NCI-H146 treated with DMSO at 0.1 percent for 48 hours (cell line): Measurements from ENCODE around the gene CMPK1.
"Not testable (repeated sequence)": the region's sequence is repeated elsewhere in the genome, so short reads cannot be mapped to it uniquely, and the experiment has no call there.

Source experiments
- DNase-seq: peaks from one replicate; lab custom pipeline; 2025; ENCODE audit not compliant: unreplicated experiment; lab: John Stamatoyannopoulos, UW

Gene CMPK1

GRCh38 chr1:47337350-47337749 is 3.8 kb downstream of the CMPK1 start:
- no peak for DNase-seq

GRCh38 chr1:47338249-47339077 is 4.9 kb downstream of the CMPK1 start:
- no peak for DNase-seq

GRCh38 chr1:47340227-47340626 is 6.6 kb downstream of the CMPK1 start:
- no peak for DNase-seq

GRCh38 chr1:47346979-47347378 is 13.4 kb downstream of the CMPK1 start:
- not testable (repeated sequence) for DNase-seq

GRCh38 chr1:47347735-47348134 is 14.1 kb downstream of the CMPK1 start:
- DNase-seq: no peak

- no peak for DNase-seq
Observed at GRCh38 chr1:47348246-47348645, 14.7 kb downstream of the CMPK1 start.

GRCh38 chr1:47351305-47351704 is 17.7 kb downstream of the CMPK1 start:
- DNase-seq: no peak

GRCh38 chr1:47361380-47361779 is 27.8 kb downstream of the CMPK1 start:
- no peak for DNase-seq

GRCh38 chr1:47362828-47363227 is 29.2 kb downstream of the CMPK1 start:
- no peak for DNase-seq

- no peak for DNase-seq
Observed at GRCh38 chr1:47367651-47368050, 34.1 kb downstream of the CMPK1 start.

- no peak for DNase-seq
Observed at GRCh38 chr1:47371016-47371517, 37.5 kb downstream of the CMPK1 start.

- no peak for DNase-seq
Observed at GRCh38 chr1:47374501-47374900, 40.9 kb downstream of the CMPK1 start.

GRCh38 chr1:47378147-47378546 is 44.6 kb downstream of the CMPK1 start:
- DNase-seq: no peak

GRCh38 chr1:47380699-47381098 is 47.1 kb downstream of the CMPK1 start:
- no peak for DNase-seq

- no peak for DNase-seq
Observed at GRCh38 chr1:47382399-47382983, 48.9 kb downstream of the CMPK1 start.

GRCh38 chr1:47384083-47384482 is 50.5 kb downstream of the CMPK1 start:
- no peak for DNase-seq

- no peak for DNase-seq
Observed at GRCh38 chr1:47385020-47385419, 51.4 kb downstream of the CMPK1 start.

- DNase-seq: no peak
Observed at GRCh38 chr1:47386268-47386667, 52.7 kb downstream of the CMPK1 start.

- DNase-seq: no peak
Observed at GRCh38 chr1:47388030-47388890, 54.7 kb downstream of the CMPK1 start.

GRCh38 chr1:47388891-47389238 is 55.3 kb downstream of the CMPK1 start:
- DNase-seq: peak; percentile 2

- DNase-seq: no peak
Observed at GRCh38 chr1:47389731-47390130, 56.1 kb downstream of the CMPK1 start.

GRCh38 chr1:47390843-47391242 is 57.3 kb downstream of the CMPK1 start:
- DNase-seq: no peak
